ENCODE measurements around the gene UVRAG.

Gene UVRAG

GRCh38 chr11:76161261-76161961 lies 346.4 kb downstream of the UVRAG start:
- no peak for TF ChIP-seq CTCF (IDR thresholded peaks at IDR 0.05; ENCODE audit: borderline replicate concordance, control extremely low read depth, extremely low read depth, insufficient read depth, missing control alignments)
- in situ Hi-C loops (cut with MboI; ENCODE audit: low sequenced_read_pairs, unreplicated experiment): no loop called here
- DNase-seq (ENCODE audit: low spot score): no peak

- TF ChIP-seq CTCF (IDR thresholded peaks at IDR 0.05; ENCODE audit: borderline replicate concordance, control extremely low read depth, extremely low read depth, insufficient read depth, missing control alignments): no peak
- DNase-seq (ENCODE audit: low spot score): no peak
- in situ Hi-C loops (cut with MboI; ENCODE audit: low sequenced_read_pairs, unreplicated experiment): no loop called here
These were observed 347.6 kb downstream of the UVRAG start for GRCh38 chr11:76162336-76163288.

- no peak for TF ChIP-seq CTCF (IDR thresholded peaks at IDR 0.05; ENCODE audit: borderline replicate concordance, control extremely low read depth, extremely low read depth, insufficient read depth, missing control alignments)
- DNase-seq (ENCODE audit: low spot score): no peak
- in situ Hi-C loops (cut with MboI; ENCODE audit: low sequenced_read_pairs, unreplicated experiment): no loop called here
These were observed 348.4 kb downstream of the UVRAG start for GRCh38 chr11:76163289-76163880.

- no peak for TF ChIP-seq CTCF (IDR thresholded peaks at IDR 0.05; ENCODE audit: borderline replicate concordance, control extremely low read depth, extremely low read depth, insufficient read depth, missing control alignments)
- in situ Hi-C loops (cut with MboI; ENCODE audit: low sequenced_read_pairs, unreplicated experiment): no loop called here
- no peak for DNase-seq (ENCODE audit: low spot score)
These were observed 349.1 kb downstream of the UVRAG start for GRCh38 chr11:76164081-76164480.

- no peak for DNase-seq (ENCODE audit: low spot score)
- in situ Hi-C loops (cut with MboI; ENCODE audit: low sequenced_read_pairs, unreplicated experiment): no loop called here
- no peak for TF ChIP-seq CTCF (IDR thresholded peaks at IDR 0.05; ENCODE audit: borderline replicate concordance, control extremely low read depth, extremely low read depth, insufficient read depth, missing control alignments)
These were observed 350.1 kb downstream of the UVRAG start for GRCh38 chr11:76164861-76165751.

GRCh38 chr11:76166314-76166713 lies 351.3 kb downstream of the UVRAG start:
- no peak for DNase-seq (ENCODE audit: low spot score)
- in situ Hi-C loops (cut with MboI; ENCODE audit: low sequenced_read_pairs, unreplicated experiment): no loop called here
- TF ChIP-seq CTCF (IDR thresholded peaks at IDR 0.05; ENCODE audit: borderline replicate concordance, control extremely low read depth, extremely low read depth, insufficient read depth, missing control alignments): no peak
